HG02852 (cell line): ENCODE results near the gene RABEPK.
A peak's percentile ranks its signal among the peaks of the same experiment; 100 is the strongest.
"Not testable (repeated sequence)": the region's sequence is repeated elsewhere in the genome, so short reads cannot be mapped to it uniquely, and the experiment has no call there.

Experiments
- ATAC-seq: cut with Tn5 transposase; IDR thresholded peaks from one replicate; pipeline ENCODE4 v1.9.1; 2021; ENCODE audit warnings: mild to moderate bottlenecking, moderate library complexity; ENCODE audit not compliant: unreplicated experiment

Gene RABEPK

GRCh38 chr9:125241863-125242739 is 41.8 kb downstream of the RABEPK start:
- peak; percentile 21 for ATAC-seq

GRCh38 chr9:125243792-125244260 is 43.5 kb downstream of the RABEPK start:
- ATAC-seq: no peak

DNA sequence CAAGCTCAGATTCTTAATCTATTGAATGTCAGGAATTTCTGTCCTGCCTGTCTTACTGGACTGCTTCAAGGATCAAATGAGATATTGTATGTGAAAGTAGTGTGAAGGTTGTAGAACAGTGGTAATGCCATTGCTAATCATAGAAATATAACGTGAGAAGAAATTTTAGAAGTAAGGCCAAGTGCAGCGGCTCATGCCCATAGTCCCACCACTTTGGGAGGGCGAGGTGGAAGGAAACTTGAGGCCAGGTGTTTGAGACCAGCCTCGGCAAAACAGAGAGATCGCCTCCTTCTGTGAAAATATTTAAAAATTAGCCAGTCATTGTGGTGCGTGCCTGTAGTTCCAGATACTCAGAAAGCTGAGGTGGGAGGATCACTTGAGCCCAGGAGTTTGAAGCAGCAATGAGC is 45.9 kb downstream of the RABEPK start:
- ATAC-seq: no peak

GRCh38 chr9:125254231-125254630 is 53.9 kb downstream of the RABEPK start:
- ATAC-seq: no peak

- ATAC-seq: no peak
These were observed 55.5 kb downstream of the RABEPK start for GRCh38 chr9:125255781-125256391.

DNA sequence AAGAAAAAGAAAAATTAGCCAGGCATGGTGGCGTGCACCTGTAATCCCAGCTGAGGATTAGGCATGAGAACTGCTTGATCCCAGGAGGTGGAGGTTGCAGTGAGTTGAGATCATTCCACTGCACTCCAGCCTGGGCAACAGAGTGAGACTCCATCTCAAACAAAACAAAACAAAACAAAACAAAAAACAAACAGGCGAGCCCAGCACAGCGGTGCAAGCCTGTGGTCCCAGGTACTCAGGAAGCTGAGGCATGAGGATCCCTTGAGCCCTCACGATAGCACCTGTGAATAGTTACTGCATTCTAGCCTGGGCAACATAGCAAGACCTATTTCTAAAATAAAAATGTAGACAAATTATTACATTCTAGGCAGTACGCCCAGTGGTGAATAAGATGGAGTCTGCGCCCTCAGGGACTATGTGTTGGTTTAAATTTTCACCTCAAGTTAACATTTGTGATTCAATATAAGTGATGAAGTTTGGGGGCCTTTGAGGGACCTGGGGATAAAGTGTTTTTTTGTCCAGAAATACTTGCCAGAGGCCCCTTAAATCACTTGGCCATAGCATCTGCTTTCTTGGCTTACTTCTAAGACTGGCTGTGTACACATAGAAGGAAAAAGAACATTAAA is 57.9 kb downstream of the RABEPK start:
- ATAC-seq: no peak

- ATAC-seq: no peak
These were observed 58.6 kb downstream of the RABEPK start for GRCh38 chr9:125258832-125259534.

DNA sequence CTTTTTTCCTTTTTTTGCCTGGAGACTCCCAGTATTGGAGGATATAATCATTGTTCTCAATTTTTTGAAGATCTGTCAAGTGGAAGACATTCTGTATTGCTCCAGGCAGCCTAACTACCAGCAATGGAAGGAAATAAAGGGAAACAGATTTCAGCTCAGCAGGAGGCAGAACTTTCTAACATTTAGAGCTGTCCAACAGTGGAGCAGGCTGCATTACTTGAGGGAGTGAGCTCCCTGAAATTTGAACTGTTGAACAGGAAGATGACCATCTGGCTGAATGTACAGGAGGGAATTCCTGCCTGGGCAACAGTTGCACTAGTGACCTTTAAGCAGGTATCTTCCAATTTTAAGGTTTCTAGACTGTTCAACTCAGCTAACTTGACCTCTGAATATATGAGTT is 60.2 kb downstream of the RABEPK start:
- ATAC-seq: no peak

DNA sequence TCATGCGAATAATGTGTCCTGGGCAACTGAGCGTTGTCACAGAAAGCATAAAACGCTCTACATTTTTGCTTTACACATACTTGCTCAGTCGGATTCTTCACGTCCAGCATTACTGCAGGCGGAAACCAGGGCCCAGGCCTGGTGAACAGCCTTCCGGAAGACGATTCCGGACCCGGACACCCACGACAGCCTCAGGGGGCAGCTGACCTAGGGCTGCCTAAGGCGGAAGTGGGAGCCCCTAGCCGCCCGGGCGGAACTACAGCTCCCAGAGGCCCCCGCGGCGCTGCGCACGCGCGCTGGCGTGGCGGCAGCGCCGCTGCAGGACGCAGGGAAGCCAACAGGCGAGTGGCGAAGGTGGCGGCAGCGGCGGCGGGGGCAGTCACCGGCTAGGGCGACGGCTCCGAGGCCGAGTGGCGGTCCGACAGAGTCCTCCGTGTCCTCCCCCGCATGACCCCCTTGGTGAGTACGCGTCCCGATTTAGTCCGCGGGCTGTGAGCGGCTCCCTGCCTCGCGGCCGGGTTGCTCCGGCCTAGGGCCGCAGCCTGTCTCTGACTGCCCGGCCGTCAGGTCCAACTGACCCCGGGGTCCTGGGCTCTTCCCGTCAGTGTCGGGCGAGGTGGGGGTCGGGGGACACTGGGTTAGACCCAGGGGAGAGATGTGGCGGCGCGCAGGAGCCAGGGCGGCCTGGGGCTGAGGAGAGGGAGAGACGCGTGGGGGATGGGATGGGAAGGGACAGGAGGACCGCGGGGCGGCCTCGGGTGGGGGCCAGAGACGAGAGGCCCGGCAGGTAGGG is 61.4 kb downstream of the RABEPK start, which contains the start of gene GAPVD1:
Gene GAPVD1 (plus strand): TSS at position 326 of the 793 bp plus-strand sequence. CDS start 37,096 bp downstream, outside the sequence.
- peak; percentile 92 for ATAC-seq

- ATAC-seq: no peak
These were observed 62.1 kb downstream of the RABEPK start for GRCh38 chr9:125262294-125262991.

DNA sequence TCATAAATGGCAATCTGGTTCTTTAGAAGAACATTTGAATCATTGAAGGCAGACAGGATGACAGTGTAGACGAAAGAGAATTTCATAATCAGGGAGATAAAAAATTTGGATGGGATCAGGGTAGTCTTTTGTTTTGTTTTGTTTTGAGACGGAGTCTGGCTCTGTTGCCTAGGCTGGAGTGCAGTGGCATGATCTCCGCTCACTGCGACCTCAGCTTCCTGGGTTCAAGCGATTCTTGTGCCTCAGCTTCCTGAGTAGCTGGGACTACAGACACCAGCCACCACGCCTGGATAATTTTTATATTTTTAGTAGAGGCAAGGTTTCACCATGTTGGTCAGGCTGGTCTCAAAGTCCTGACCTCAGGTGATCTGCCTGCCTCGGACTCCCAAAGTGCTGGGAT is 63.7 kb downstream of the RABEPK start:
- ATAC-seq: not testable (repeated sequence)

DNA sequence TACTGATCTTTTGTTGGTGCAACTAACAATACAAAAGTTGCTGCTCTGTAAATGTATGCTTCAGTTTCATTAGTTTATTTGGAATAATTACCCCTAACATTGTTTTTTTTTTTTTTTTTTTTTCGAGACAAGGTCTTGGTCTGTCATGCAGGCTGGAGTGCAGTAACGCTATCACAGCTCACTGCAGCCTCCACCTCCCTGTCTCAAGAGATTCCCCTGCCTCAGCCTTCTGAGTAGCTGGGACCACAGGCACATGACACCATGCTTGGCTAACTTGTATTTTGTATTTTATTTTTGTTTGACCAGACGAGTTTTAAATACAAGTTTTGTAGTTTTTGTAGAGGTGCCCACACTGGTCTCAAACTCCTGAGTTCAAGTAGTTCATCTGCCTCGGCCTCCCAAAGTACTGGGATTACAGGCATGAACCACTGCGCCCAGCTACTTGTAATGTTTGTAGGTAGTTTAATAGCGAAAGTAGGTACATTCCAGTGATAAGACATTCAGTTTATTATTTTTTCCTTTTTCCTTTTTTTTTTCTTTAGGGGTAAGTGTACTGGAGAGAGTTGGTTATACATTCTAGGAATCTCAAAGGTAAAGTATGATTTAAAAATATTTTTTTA is 68.2 kb downstream of the RABEPK start:
- no peak for ATAC-seq

GRCh38 chr9:125269014-125269397 is 68.7 kb downstream of the RABEPK start:
- no peak for ATAC-seq

GRCh38 chr9:125271081-125271480 is 70.7 kb downstream of the RABEPK start:
- ATAC-seq: no peak

GRCh38 chr9:125272697-125273096 is 72.4 kb downstream of the RABEPK start:
- ATAC-seq: no peak

DNA sequence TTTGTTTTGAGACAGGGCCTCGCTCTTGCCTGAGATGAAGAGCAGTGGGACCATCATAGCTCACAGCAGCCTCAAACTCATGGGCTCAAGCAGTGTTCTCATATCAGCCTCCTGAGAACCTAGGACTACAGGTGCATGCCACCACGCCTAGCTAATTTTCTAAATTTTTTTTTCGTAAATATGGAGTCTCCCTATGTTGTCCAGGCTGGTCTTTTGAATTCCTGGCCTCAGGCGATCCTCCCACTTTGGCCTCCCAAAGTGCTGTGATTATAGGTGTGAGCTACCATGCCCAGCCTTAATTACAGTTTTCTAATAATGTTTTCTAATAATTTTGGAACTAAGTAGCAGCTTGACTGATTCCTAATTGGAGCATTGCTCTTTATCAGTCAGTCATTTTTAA is 76.4 kb downstream of the RABEPK start:
- no peak for ATAC-seq

GRCh38 chr9:125277411-125277810 is 77.1 kb downstream of the RABEPK start:
- no peak for ATAC-seq

GRCh38 chr9:125280945-125281344 is 80.6 kb downstream of the RABEPK start:
- no peak for ATAC-seq
